ENCODE data around the gene SHCBP1L. TPM values are rescaled to one million over a fixed set of nuclear protein-coding genes. Genes with fewer than 3 reads are reported as not detected.
A peak's percentile ranks its signal among the peaks of the same experiment; 100 is the strongest.

The SHCBP1L gene
- total and polyA plus RNA-seq, 4 donors = 0.37 TPM; not detected in 3

DNA sequence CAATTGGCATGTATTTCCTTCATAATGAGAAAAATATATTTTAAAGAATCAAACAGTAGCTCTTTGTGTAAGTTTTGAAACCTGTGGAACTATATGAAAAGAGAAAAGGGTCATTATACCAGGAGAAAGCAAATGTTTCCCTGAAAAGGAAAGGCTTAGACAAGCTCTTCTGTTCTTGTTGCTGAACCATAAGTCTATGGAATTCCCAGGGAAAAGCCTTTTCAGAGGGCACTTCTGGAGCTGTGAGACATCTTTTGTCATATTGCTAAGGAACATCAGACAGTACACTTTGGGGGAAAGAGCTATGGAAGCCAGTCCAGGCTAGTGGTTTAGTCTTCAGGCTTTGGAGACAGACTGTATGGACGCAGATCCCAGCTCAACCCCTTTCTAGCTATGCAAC, 12.1 kb upstream of the SHCBP1L start:
- Histone ChIP-seq H3K27ac (ENCODE audit: low read depth in 1 of 2, low read length in 2 of 2) (no peak overlapping the region), H3K9ac (ENCODE audit: low read depth in 1 of 2, low read length in 2 of 2) (no peak overlapping the region), H3K36me3 (ENCODE audit: control insufficient read depth in 4 of 4, insufficient read depth in 3 of 4, low read depth in 1 of 4, low read length in 3 of 4) (no peaks in the 10 kb centered on the region), H3K4me1 (ENCODE audit: control insufficient read depth in 4 of 4, insufficient read depth in 4 of 4, low read length in 3 of 4) (peaks cover 0 to 4% (median 2%) of the 10 kb centered on the region in 4 donors), H3K27me3 (ENCODE audit: control insufficient read depth in 4 of 4, insufficient read depth in 4 of 4, low read length in 3 of 4) (no peaks in the 10 kb centered on the region), H3K9me3 (ENCODE audit: control insufficient read depth in 4 of 4, low read length in 3 of 4) (no peaks in the 10 kb centered on the region), H3K4me3 (ENCODE audit: low read depth in 1 of 3, low read length in 3 of 3) (no peak overlapping the region)
- WGBS = 96% methylated on average over 1 of the region's 1 CpG
- TF ChIP-seq EGR1 (IDR thresholded peaks at IDR 0.05; ENCODE audit: low read depth in 2 of 2) (no peak), YY1 (IDR thresholded peaks at IDR 0.05) (no peak), SP1 (IDR thresholded peaks at IDR 0.05) (no peak), HNF4G (IDR thresholded peaks at IDR 0.05) (no peak), RXRA (IDR thresholded peaks at IDR 0.05) (no peak), GABPA (IDR thresholded peaks at IDR 0.05 in 1 of 2, conservative IDR thresholded peaks at IDR 0.05 in 1 of 2) (no peak), JUND (IDR thresholded peaks at IDR 0.05) (no peak)
- TF ChIP-seq, protein P1, sequence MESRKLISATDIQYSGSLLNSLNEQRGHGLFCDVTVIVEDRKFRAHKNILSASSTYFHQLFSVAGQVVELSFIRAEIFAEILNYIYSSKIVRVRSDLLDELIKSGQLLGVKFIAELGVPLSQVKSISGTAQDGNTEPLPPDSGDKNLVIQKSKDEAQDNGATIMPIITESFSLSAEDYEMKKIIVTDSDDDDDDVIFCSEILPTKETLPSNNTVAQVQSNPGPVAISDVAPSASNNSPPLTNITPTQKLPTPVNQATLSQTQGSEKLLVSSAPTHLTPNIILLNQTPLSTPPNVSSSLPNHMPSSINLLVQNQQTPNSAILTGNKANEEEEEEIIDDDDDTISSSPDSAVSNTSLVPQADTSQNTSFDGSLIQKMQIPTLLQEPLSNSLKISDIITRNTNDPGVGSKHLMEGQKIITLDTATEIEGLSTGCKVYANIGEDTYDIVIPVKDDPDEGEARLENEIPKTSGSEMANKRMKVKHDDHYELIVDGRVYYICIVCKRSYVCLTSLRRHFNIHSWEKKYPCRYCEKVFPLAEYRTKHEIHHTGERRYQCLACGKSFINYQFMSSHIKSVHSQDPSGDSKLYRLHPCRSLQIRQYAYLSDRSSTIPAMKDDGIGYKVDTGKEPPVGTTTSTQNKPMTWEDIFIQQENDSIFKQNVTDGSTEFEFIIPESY (IDR thresholded peaks at IDR 0.05) = no peak
- TF ChIP-seq, protein P2, sequence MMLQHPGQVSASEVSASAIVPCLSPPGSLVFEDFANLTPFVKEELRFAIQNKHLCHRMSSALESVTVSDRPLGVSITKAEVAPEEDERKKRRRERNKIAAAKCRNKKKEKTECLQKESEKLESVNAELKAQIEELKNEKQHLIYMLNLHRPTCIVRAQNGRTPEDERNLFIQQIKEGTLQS (IDR thresholded peaks at IDR 0.05) = no peak
- TF ChIP-seq, protein P3, sequence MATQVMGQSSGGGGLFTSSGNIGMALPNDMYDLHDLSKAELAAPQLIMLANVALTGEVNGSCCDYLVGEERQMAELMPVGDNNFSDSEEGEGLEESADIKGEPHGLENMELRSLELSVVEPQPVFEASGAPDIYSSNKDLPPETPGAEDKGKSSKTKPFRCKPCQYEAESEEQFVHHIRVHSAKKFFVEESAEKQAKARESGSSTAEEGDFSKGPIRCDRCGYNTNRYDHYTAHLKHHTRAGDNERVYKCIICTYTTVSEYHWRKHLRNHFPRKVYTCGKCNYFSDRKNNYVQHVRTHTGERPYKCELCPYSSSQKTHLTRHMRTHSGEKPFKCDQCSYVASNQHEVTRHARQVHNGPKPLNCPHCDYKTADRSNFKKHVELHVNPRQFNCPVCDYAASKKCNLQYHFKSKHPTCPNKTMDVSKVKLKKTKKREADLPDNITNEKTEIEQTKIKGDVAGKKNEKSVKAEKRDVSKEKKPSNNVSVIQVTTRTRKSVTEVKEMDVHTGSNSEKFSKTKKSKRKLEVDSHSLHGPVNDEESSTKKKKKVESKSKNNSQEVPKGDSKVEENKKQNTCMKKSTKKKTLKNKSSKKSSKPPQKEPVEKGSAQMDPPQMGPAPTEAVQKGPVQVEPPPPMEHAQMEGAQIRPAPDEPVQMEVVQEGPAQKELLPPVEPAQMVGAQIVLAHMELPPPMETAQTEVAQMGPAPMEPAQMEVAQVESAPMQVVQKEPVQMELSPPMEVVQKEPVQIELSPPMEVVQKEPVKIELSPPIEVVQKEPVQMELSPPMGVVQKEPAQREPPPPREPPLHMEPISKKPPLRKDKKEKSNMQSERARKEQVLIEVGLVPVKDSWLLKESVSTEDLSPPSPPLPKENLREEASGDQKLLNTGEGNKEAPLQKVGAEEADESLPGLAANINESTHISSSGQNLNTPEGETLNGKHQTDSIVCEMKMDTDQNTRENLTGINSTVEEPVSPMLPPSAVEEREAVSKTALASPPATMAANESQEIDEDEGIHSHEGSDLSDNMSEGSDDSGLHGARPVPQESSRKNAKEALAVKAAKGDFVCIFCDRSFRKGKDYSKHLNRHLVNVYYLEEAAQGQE (IDR thresholded peaks at IDR 0.05) = no peak
- no peak for DNase-seq (ENCODE audit: low spot score)

DNA sequence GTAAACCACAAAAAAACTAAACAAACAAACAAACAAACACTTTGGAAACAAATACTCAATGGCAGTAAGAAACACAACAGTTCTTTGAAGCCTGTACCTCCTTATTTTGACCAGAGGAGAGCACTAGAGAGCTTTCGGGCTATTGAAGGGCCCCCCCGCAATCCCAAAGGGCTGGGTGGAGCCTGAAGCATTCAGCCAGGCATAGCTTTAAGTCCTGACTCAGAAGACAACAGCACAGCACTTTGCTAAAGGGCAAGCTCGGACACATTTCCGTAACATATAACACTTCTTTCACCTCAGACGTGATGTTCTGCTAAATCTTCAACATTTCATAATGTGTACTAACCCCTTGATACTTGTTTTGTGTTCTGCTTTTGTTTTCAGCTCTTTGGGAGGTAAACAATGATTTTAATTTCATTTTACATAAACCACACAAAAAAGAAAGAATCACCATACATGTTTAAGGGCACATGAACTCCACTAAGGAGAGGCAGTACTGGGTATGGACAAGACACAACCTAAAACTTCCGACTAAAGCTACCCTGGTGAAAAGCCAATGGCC, 9.7 kb upstream of the SHCBP1L start:
- TF ChIP-seq GABPA (IDR thresholded peaks at IDR 0.05 in 1 of 2, conservative IDR thresholded peaks at IDR 0.05 in 1 of 2) (no peak), JUND (IDR thresholded peaks at IDR 0.05) (peak; percentile 17 to 42), EGR1 (IDR thresholded peaks at IDR 0.05; ENCODE audit: low read depth in 2 of 2) (no peak), RAD21 (IDR thresholded peaks at IDR 0.05) (peak; percentile 97 to 100), TAF1 (conservative IDR thresholded peaks at IDR 0.05) (no peak), HNF4A (conservative IDR thresholded peaks at IDR 0.05) (peak; percentile 7 to 22), RXRA (IDR thresholded peaks at IDR 0.05) (peak; percentile 29 to 40), FOXA2 (IDR thresholded peaks at IDR 0.05) (no peak), YY1 (IDR thresholded peaks at IDR 0.05) (peak; percentile 26), HNF4G (IDR thresholded peaks at IDR 0.05) (no peak), SP1 (IDR thresholded peaks at IDR 0.05) (no peak)
- TF ChIP-seq, protein P4, sequence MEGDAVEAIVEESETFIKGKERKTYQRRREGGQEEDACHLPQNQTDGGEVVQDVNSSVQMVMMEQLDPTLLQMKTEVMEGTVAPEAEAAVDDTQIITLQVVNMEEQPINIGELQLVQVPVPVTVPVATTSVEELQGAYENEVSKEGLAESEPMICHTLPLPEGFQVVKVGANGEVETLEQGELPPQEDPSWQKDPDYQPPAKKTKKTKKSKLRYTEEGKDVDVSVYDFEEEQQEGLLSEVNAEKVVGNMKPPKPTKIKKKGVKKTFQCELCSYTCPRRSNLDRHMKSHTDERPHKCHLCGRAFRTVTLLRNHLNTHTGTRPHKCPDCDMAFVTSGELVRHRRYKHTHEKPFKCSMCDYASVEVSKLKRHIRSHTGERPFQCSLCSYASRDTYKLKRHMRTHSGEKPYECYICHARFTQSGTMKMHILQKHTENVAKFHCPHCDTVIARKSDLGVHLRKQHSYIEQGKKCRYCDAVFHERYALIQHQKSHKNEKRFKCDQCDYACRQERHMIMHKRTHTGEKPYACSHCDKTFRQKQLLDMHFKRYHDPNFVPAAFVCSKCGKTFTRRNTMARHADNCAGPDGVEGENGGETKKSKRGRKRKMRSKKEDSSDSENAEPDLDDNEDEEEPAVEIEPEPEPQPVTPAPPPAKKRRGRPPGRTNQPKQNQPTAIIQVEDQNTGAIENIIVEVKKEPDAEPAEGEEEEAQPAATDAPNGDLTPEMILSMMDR (IDR thresholded peaks at IDR 0.05; ENCODE audit: low read depth, low read length, missing input control) = peak; percentile 91
- TF ChIP-seq, protein P5, sequence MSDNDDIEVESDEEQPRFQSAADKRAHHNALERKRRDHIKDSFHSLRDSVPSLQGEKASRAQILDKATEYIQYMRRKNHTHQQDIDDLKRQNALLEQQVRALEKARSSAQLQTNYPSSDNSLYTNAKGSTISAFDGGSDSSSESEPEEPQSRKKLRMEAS (IDR thresholded peaks at IDR 0.05) = no peak
- DNase-seq (ENCODE audit: low spot score) = peak; percentile 54
- Histone ChIP-seq H3K27ac (ENCODE audit: low read depth in 1 of 2, low read length in 2 of 2) (no peak overlapping the region), H3K36me3 (ENCODE audit: control insufficient read depth in 4 of 4, insufficient read depth in 3 of 4, low read depth in 1 of 4, low read length in 3 of 4) (no peaks in the 10 kb centered on the region), H3K27me3 (ENCODE audit: control insufficient read depth in 4 of 4, insufficient read depth in 4 of 4, low read length in 3 of 4) (no peaks in the 10 kb centered on the region), H3K4me1 (ENCODE audit: control insufficient read depth in 4 of 4, insufficient read depth in 4 of 4, low read length in 3 of 4) (peaks cover 0 to 4% (median 2%) of the 10 kb centered on the region in 4 donors), H3K4me3 (ENCODE audit: low read depth in 1 of 3, low read length in 3 of 3) (peak overlapping the region in 2 of 3 donors; percentile 29 to 45), H3K9me3 (ENCODE audit: control insufficient read depth in 4 of 4, low read length in 3 of 4) (no peaks in the 10 kb centered on the region), H3K9ac (ENCODE audit: low read depth in 1 of 2, low read length in 2 of 2) (peak overlapping the region in 1 of 2 donors; percentile 77)
- 10% methylated on average over 6 of the region's 6 CpGs for WGBS
